HG03571 (cell line): ENCODE results near the gene VTI1A.
"Not testable (repeated sequence)": the region's sequence is repeated elsewhere in the genome, so short reads cannot be mapped to it uniquely, and the experiment has no call there.

Experiments used
- ATAC-seq: cut with Tn5 transposase; IDR thresholded peaks from one replicate; pipeline ENCODE4 v1.9.1; 2021; ENCODE audit not compliant: unreplicated experiment

The VTI1A gene

DNA sequence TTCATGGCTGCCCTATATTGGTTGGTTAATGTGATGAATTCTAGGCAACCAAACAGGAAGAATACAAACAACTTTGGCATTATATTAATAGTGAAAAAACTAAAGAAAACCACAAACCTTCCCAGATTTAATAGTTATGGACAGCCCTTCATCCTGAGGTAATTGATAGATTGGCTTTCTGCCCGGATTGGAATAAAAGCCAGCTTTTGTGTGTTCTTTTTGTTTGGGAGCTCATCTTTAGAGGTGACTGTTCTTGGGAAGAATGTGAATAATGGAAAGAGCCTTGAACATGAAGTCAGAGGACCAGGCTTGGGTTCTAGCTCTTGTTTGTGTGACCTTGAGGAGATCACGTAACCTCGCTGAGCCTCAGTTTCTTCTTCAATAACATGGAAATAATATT is 92.3 kb downstream of the VTI1A start:
- ATAC-seq: no peak

DNA sequence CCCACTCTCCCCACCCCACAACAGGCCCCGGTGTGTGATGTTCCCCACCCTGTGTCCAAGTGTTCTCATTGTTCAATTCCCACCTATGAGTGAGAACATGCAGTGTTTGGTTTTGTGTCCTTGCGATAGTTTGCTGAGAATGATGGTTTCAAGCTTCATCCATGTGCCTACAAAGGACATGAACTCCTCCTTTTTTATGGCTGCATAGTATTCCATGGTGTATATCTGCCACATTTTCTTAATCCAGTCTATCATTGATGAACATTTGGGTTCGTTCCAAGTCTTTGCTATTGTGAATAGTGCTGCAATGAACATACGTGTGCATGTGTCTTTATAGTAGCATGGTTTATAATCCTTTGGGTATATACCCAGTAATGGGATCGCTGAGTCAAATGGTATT is 95.8 kb downstream of the VTI1A start:
- not testable (repeated sequence) for ATAC-seq

GRCh38 chr10:112546474-112546873 is 99.5 kb downstream of the VTI1A start:
- ATAC-seq: no peak

DNA sequence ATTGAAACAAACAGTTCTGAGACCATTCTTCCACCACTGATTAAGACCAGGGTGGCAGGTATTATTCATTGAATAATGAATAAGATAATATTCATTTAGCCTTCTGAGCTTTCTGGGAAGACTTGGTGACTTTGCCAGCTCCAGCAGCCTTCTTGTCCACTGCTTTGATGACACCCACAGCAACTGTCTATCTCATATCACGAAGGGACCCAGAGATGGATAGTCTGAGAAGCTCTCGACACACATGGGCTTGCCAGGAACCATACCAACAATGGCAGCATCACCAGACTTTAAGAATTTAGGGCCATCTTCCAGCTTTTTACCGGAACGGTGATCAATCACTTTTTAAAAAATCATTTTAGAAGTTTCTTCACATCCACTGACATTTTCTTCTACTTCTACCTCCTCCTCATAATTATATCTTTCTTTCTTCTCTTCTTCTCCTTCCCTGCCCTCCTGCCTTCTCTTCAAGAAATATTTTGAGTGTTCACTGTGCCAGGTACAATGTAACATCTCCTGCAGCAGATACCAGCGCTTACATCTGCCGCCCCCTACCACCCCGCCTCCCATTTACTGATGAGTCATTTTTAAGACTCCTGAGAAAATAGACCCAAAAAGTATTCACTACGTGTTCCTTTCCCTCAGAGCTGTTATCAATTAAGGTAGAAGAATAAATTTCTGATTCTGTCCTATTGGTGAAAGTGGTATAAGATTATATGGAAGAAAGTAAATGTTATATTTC is 101.7 kb downstream of the VTI1A start:
- no peak for ATAC-seq

GRCh38 chr10:112552593-112553110 is 105.6 kb downstream of the VTI1A start:
- no peak for ATAC-seq

- ATAC-seq: no peak
These were observed 106.3 kb downstream of the VTI1A start for GRCh38 chr10:112553315-112553714.

GRCh38 chr10:112554263-112554662 is 107.2 kb downstream of the VTI1A start:
- no peak for ATAC-seq

DNA sequence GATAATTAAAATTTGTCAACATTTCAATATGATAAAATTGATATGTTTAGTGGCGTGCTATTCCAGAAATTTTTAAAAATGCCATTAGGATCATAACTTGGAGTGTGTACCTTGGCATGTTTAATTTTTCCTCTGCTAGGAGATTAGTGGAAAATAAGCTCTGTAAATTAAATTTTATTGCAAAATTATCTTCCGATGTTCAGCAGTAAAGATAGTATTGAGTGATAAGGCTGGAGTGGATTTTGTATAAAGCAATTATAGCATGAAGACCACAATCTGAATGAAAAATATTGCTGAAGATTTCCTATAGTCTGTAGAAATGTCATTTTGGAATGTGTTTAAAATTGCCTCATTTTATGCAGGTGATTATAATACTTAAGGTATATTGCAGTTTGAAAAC is 110.2 kb downstream of the VTI1A start:
- no peak for ATAC-seq

- ATAC-seq: no peak
These were observed 111.6 kb downstream of the VTI1A start for GRCh38 chr10:112558476-112559142.

- no peak for ATAC-seq
These were observed 112.3 kb downstream of the VTI1A start for GRCh38 chr10:112559349-112559748.

DNA sequence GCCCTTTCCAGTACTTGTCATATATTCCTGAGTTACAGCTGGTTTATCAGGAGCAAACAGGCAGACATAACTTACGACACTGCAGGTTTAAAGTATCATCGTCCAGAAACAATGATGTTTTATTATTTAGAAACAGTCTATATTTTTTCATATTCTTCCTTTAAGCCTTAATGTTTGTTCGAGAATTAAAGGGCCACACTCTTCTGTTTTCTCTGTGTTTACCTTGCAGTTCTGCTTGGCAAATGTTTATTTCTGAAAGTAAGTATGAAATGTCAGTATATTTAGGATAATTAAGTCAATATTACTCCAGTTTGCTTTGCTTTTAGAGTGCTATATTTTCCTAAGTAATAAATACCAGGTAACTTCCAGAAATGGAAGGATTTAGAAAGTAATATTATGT is 115.1 kb downstream of the VTI1A start:
- no peak for ATAC-seq

DNA sequence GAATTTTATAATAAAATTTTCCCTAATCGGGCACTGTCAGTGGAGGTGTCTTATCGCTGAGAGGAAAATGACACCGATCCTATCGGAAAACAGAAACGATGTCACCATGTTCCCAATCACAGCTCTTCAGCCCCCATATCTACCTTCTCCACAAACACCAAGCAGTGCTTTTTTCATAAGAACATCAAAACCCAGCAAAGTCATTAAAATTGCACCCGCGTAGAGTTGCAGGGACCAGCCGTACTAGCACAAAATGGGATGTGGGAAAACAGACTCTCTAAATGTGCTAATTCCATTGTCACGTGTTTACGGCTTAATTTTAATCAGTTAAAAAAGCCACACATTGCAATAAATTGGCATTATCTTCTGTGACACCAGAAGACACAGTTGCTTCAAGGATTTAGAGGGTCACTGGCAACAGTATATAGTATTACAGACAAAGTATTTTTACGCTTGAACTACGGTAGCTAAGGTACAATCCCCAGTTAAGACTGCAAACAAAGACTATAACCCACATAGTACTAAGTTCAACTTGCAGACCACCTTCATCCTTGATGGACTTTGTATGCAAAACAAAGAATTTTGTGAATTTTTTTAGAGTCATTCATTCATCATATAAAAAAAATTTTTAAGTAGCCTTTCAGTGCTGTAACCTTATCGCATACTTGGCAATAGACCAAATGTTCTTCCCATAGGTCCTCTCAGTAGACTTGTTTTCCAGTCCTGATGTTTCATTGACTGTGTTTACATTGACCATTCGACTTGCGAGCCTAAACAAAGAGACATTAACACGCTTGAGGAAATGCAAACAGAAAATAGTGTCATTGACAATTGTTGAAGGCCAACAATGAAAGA is 116.0 kb downstream of the VTI1A start:
- no peak for ATAC-seq

GRCh38 chr10:112564337-112564736 is 117.3 kb downstream of the VTI1A start:
- no peak for ATAC-seq

DNA sequence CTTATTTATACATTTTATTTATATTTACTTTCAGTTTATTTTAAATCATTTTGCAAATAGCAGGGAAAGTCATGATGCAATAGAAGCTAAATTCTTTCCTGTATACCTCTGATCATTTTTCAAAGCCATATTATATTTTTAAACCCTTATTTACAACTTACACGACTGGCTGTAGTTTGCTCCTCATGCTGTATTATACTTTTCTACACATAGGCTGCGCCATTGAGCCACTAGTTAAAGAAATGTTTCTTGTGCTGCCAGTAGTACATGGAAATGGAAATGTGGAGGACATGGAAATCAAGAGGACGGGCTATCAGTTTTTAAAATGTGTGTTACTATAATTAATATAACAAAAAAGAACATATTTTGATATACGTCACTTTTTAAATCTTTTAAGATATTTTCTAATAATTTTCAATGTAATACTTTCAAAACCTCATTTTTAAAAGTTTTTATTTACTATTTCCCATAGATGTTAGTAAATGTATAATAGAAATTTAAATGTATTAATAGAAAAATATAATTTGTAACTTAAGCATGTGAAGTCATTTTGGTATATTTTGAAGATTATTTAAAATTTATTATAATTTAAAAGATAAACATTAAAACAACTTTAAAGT is 118.5 kb downstream of the VTI1A start:
- ATAC-seq: no peak

- ATAC-seq: no peak
These were observed 123.6 kb downstream of the VTI1A start for GRCh38 chr10:112570585-112570984.

GRCh38 chr10:112579578-112579977 is 132.6 kb downstream of the VTI1A start:
- ATAC-seq: no peak

DNA sequence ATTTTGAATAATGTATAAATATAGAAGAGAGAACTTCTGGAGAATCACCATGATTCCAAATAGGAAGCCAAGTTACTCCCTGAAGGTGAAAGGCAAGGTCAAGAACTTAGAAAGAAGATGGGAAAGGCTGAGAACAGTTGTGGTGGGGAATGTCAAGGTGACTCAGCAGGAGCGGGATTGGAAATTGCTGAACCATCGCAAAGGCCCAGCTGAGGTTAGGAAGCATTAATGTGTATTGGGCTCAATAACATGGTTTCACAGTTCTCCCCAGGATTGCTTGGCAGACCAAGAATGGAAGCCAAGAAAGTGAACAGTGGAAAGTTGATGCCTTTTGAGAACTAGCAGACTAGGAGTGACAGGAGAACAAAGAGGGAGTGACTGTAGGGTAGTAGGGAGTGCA is 133.3 kb downstream of the VTI1A start:
- no peak for ATAC-seq

GRCh38 chr10:112581921-112582320 is 134.9 kb downstream of the VTI1A start:
- no peak for ATAC-seq

DNA sequence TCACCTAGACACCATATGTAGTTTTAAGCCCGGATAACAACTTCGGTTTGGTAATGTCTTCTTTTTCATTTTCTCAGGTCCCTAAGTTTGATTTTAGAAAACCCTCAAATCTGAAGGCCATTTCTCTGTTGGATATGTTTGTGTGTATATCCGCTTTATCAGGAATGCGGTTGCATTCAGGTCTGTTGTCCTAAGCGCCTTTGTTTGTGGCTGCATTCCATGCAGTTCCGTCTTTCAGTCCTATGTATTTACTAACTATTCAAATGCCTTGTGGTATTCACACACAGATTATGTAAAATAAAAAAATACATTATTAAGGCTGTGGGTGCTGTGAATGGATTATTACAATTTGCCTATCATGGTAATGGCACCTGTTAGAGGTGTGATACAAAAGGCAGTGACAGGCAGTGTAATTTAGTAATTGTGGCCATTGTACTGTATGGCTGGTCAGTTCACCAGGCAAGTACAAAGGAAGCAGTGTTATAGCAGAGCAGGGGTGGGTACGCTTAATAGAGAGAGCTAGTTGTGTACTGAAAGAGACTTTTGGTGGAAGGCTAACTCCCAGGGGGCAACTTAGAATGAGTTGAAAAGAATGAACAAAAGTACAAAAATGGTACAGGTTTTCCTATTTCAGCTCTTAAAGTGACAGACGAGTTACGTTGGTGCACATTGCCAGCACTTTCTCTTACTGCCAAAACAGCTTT is 136.4 kb downstream of the VTI1A start:
- no peak for ATAC-seq

- no peak for ATAC-seq
These were observed 137.3 kb downstream of the VTI1A start for GRCh38 chr10:112584276-112584675.
